ENCODE results near the gene CREG1. TPM values are rescaled to one million over a fixed set of nuclear protein-coding genes. Genes with fewer than 3 reads are reported as not detected.

CREG1 gene
- total and polyA plus RNA-seq, 3 experiments from 2014 or later, result 14.6 to 19.5 (median 15.3) TPM

GRCh38 chr1:167524651-167525050 lies 28.9 kb downstream of the CREG1 start:
- Histone ChIP-seq H3K36me3 (ENCODE audit: insufficient read depth, low read length) (no peaks in the 10 kb centered on the region), H3K4me1 (ENCODE audit: insufficient read depth, low read length) (peaks cover 5% of the 10 kb centered on the region), H3K27me3 (ENCODE audit: insufficient read depth, low read length, poor library complexity, severe bottlenecking) (no peaks in the 10 kb centered on the region), H3K4me3 (ENCODE audit: low read length) (no peak overlapping the region), H3K9me3 (ENCODE audit: low read length) (no peaks in the 10 kb centered on the region), H3K27ac (ENCODE audit: low read depth, low read length) (no peak overlapping the region)
- CTCF ChIA-PET, result interaction anchor here (1.1 to 2.0 kb wide), 3 partner anchors 9 to 15 kb away, joined by 3 to 9 read pairs (median 5); no protein-coding TSS in a partner anchor
- Mint-ChIP-seq H3K27ac (no peak overlapping the region), H3K36me3 (no peaks in the 10 kb centered on the region), H3K4me3 (no peak overlapping the region), H3K4me1 (peaks cover 5 to 10% (median 10%) of the 10 kb centered on the region in 3 donors), H3K27me3 (peaks cover 0 to 2% of the 10 kb centered on the region in 2 donors), H3K9me3 (no peaks in the 10 kb centered on the region)
- POLR2A ChIA-PET, result no interaction called here
- DNase-seq, result no peak

GRCh38 chr1:167522246-167522645 lies 31.3 kb downstream of the CREG1 start:
- Histone ChIP-seq H3K4me1 (ENCODE audit: insufficient read depth, low read length) (peaks cover 15% of the 10 kb centered on the region), H3K27me3 (ENCODE audit: insufficient read depth, low read length, poor library complexity, severe bottlenecking) (no peaks in the 10 kb centered on the region), H3K27ac (ENCODE audit: low read depth, low read length) (no peak overlapping the region), H3K4me3 (ENCODE audit: low read length) (no peak overlapping the region), H3K36me3 (ENCODE audit: insufficient read depth, low read length) (no peaks in the 10 kb centered on the region), H3K9me3 (ENCODE audit: low read length) (no peaks in the 10 kb centered on the region)
- peaks cover 10 to 19% (median 17%) of the 10 kb centered on the region in 3 donors for H3K4me1 Mint-ChIP-seq
- DNase-seq, result no peak
- ChIA-PET POLR2A (no interaction called here), CTCF (no interaction called here)
- no peaks in the 10 kb centered on the region for H3K9me3 Mint-ChIP-seq
- H3K36me3 Mint-ChIP-seq, result peaks cover 0 to 13% (median 0%) of the 10 kb centered on the region in 3 donors
- no peak overlapping the region for H3K27ac Mint-ChIP-seq
- H3K27me3 Mint-ChIP-seq, result peaks cover 0 to 2% of the 10 kb centered on the region in 2 donors
- peak overlapping the region in 1 of 7 donors; percentile 8 for H3K4me3 Mint-ChIP-seq

GRCh38 chr1:167520711-167521206 lies 32.8 kb downstream of the CREG1 start:
- Mint-ChIP-seq H3K27ac (peak overlapping the region in 4 of 8 donors; percentile 24 to 35 (median 28)), H3K4me1 (peaks cover 16 to 30% (median 28%) of the 10 kb centered on the region in 3 donors), H3K4me3 (peak overlapping the region in 1 of 7 donors; percentile 19), H3K27me3 (peaks cover 0 to 2% of the 10 kb centered on the region in 2 donors), H3K9me3 (no peaks in the 10 kb centered on the region), H3K36me3 (peaks cover 0 to 28% (median 2%) of the 10 kb centered on the region in 3 donors)
- ChIA-PET CTCF (interaction anchor here (1.1 to 5.2 kb wide), 3 partner anchors 12 to 119 kb away, joined by 3 to 44 read pairs (median 4); no protein-coding TSS in a partner anchor), POLR2A (interaction anchor here (0.6 kb wide), 1 partner anchor 14 kb away, joined by 3 read pairs; no protein-coding TSS in a partner anchor)
- DNase-seq, result no peak
- Histone ChIP-seq H3K4me1 (ENCODE audit: insufficient read depth, low read length) (peaks cover 22% of the 10 kb centered on the region), H3K36me3 (ENCODE audit: insufficient read depth, low read length) (peaks cover 3% of the 10 kb centered on the region), H3K27me3 (ENCODE audit: insufficient read depth, low read length, poor library complexity, severe bottlenecking) (no peaks in the 10 kb centered on the region), H3K9me3 (ENCODE audit: low read length) (no peaks in the 10 kb centered on the region), H3K4me3 (ENCODE audit: low read length) (no peak overlapping the region), H3K27ac (ENCODE audit: low read depth, low read length) (no peak overlapping the region)

- Histone ChIP-seq H3K27ac (ENCODE audit: low read depth, low read length) (peak within 1 kb of the TSS; percentile 97), H3K4me3 (ENCODE audit: low read length) (peak within 1 kb of the TSS; percentile 97), H3K4me1 (ENCODE audit: insufficient read depth, low read length) (peaks cover 44% of the 10 kb centered on the region), H3K27me3 (ENCODE audit: insufficient read depth, low read length, poor library complexity, severe bottlenecking) (no peaks in the 10 kb centered on the region), H3K9me3 (ENCODE audit: low read length) (no peaks in the 10 kb centered on the region), H3K36me3 (ENCODE audit: insufficient read depth, low read length) (peaks cover 8% of the 10 kb centered on the region)
- H3K27me3 Mint-ChIP-seq, result no peaks in the 10 kb centered on the region
- CTCF ChIA-PET, result interaction anchor here (0.6 to 5.4 kb wide), 22 partner anchors 10 to 298 kb away, joined by 3 to 44 read pairs (median 5); partner anchors contain the start of genes CREG1 and POU2F1
- H3K4me1 Mint-ChIP-seq, result peaks cover 38 to 55% (median 52%) of the 10 kb centered on the region in 3 donors
- H3K27ac Mint-ChIP-seq, result peak within 1 kb of the TSS; percentile 97 to 100 (median 99)
- POLR2A ChIA-PET, result interaction anchor here (0.7 to 3.2 kb wide), 15 partner anchors 19 to 708 kb away, joined by 3 to 27 read pairs (median 4); partner anchors contain the start of genes POU2F1 and SFT2D2
- H3K36me3 Mint-ChIP-seq, result peaks cover 0 to 45% (median 3%) of the 10 kb centered on the region in 3 donors
- peak; percentile 68 to 87 (median 78) for DNase-seq
- peak within 1 kb of the TSS; percentile 94 to 100 (median 100) for H3K4me3 Mint-ChIP-seq
- H3K9me3 Mint-ChIP-seq, result no peaks in the 10 kb centered on the region
Observed at GRCh38 chr1:167518331-167518700, 35.2 kb downstream of the CREG1 start, which contains the start of gene CD247. CD247 (minus strand) TSS chr1:167518529; CDS start chr1:167518465, 64 bp downstream.

- Mint-ChIP-seq H3K4me1 (peaks cover 38 to 60% (median 56%) of the 10 kb centered on the region in 3 donors), H3K27me3 (no peaks in the 10 kb centered on the region), H3K4me3 (peak overlapping the region; percentile 94 to 100 (median 100)), H3K27ac (peak overlapping the region; percentile 97 to 100 (median 99)), H3K9me3 (no peaks in the 10 kb centered on the region), H3K36me3 (peaks cover 0 to 47% (median 3%) of the 10 kb centered on the region in 3 donors)
- Histone ChIP-seq H3K4me3 (ENCODE audit: low read length) (peak overlapping the region; percentile 97), H3K4me1 (ENCODE audit: insufficient read depth, low read length) (peaks cover 47% of the 10 kb centered on the region), H3K9me3 (ENCODE audit: low read length) (no peaks in the 10 kb centered on the region), H3K27me3 (ENCODE audit: insufficient read depth, low read length, poor library complexity, severe bottlenecking) (no peaks in the 10 kb centered on the region), H3K27ac (ENCODE audit: low read depth, low read length) (peak overlapping the region; percentile 97), H3K36me3 (ENCODE audit: insufficient read depth, low read length) (peaks cover 8% of the 10 kb centered on the region)
- ChIA-PET CTCF (interaction anchor here (0.6 to 5.4 kb wide), 26 partner anchors 10 to 297 kb away, joined by 3 to 44 read pairs (median 6); partner anchors contain the start of genes CREG1 and POU2F1), POLR2A (interaction anchor here (0.7 to 3.2 kb wide), 19 partner anchors 17 to 708 kb away, joined by 3 to 27 read pairs (median 4); partner anchors contain the start of genes POU2F1 and SFT2D2)
- DNase-seq, result peak; percentile 72 to 92 (median 78)
Observed at GRCh38 chr1:167517535-167518330, 35.8 kb downstream of the CREG1 start.

GRCh38 chr1:167516404-167517388 lies 36.9 kb downstream of the CREG1 start:
- no peaks in the 10 kb centered on the region for H3K27me3 ChIP-seq (ENCODE audit: insufficient read depth, low read length, poor library complexity, severe bottlenecking)
- Mint-ChIP-seq H3K9me3 (no peaks in the 10 kb centered on the region), H3K4me1 (peaks cover 49 to 71% (median 66%) of the 10 kb centered on the region in 3 donors), H3K27ac (peak overlapping the region; percentile 97 to 100 (median 99)), H3K27me3 (no peaks in the 10 kb centered on the region), H3K4me3 (peak overlapping the region; percentile 94 to 100 (median 100)), H3K36me3 (peaks cover 0 to 57% (median 7%) of the 10 kb centered on the region in 3 donors)
- H3K4me3 ChIP-seq (ENCODE audit: low read length), result peak overlapping the region; percentile 97
- DNase-seq, result peak in 4 of 5 donors; percentile 24 to 75 (median 58)
- H3K36me3 ChIP-seq (ENCODE audit: insufficient read depth, low read length), result peaks cover 8% of the 10 kb centered on the region
- no peaks in the 10 kb centered on the region for H3K9me3 ChIP-seq (ENCODE audit: low read length)
- H3K4me1 ChIP-seq (ENCODE audit: insufficient read depth, low read length), result peaks cover 58% of the 10 kb centered on the region
- ChIA-PET CTCF (interaction anchor here (0.7 to 5.4 kb wide), 21 partner anchors 8 to 296 kb away, joined by 3 to 44 read pairs (median 7); partner anchors contain the start of genes CREG1 and POU2F1), POLR2A (interaction anchor here (0.7 to 3.2 kb wide), 17 partner anchors 8 to 297 kb away, joined by 3 to 27 read pairs (median 6); partner anchors contain the start of gene POU2F1)
- H3K27ac ChIP-seq (ENCODE audit: low read depth, low read length), result peak overlapping the region; percentile 97
